RCC 7860 (cell line): ENCODE measurements around the gene NRG2.

Experiments
- DNase-seq: peaks from one replicate; pipeline ENCODE4 v3.0.0-alpha.2; 2015; ENCODE audit warnings: low spot score
- FAIRE-seq: peaks from 2 replicates; lab custom pipeline; 2012; peaks lifted over from hg19 to GRCh38; lab: Jason Lieb, UNC

Gene NRG2

DNA sequence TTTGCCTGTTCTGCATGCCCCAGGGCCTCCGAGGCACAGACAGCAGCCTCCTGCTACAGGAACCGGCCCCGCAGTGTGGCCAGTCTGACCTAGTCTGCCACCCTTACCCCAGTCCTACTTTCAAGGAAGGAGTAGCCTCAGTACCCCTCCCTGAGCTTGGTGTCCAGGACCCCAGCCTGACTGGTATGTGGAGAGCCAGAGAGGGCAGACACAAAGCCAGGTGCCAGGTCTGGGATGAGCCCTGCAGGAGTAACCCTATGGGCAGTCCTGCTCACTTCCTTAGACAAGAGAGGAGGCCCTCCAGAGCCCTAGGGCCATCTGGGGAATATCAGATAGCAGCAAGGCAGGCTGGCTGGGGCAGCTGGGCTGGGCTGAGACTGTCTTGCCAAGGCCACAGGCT is 67.8 kb downstream of the NRG2 start:
- FAIRE-seq: no peak
- DNase-seq: no peak

GRCh38 chr5:139974661-139975060 is 68.4 kb downstream of the NRG2 start:
- DNase-seq: no peak
- FAIRE-seq: no peak

- DNase-seq: no peak
- no peak for FAIRE-seq
Measured at GRCh38 chr5:139971202-139971725, 71.8 kb downstream of the NRG2 start.

DNA sequence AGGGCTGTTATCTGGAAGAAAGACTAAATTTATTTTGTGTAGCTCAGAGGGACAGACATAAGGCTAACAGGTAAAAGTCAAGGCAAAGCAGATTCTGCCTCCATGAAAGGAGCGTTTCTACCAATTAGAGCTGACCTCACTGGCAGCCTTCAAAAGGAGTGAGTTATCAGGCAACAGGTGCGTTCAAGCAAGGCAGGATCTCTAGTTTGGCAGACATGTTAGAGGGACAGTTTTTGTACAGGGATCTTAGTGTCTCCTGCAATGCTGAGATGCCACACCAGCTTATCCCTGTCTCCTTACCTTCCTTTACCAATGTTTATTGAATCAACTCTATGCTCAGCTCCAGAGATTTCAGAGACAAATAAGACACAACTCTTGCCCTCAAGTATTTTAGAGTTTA is 73.8 kb downstream of the NRG2 start:
- DNase-seq (no peak), FAIRE-seq (no peak)

- FAIRE-seq: peak; percentile 34
- peak; percentile 66 for DNase-seq
Measured at GRCh38 chr5:139968547-139969261, 74.4 kb downstream of the NRG2 start.

- FAIRE-seq: no peak
- DNase-seq: no peak
Measured at GRCh38 chr5:139967353-139967752, 75.7 kb downstream of the NRG2 start.

GRCh38 chr5:139966856-139967255 is 76.2 kb downstream of the NRG2 start:
- FAIRE-seq (no peak), DNase-seq (no peak)

DNA sequence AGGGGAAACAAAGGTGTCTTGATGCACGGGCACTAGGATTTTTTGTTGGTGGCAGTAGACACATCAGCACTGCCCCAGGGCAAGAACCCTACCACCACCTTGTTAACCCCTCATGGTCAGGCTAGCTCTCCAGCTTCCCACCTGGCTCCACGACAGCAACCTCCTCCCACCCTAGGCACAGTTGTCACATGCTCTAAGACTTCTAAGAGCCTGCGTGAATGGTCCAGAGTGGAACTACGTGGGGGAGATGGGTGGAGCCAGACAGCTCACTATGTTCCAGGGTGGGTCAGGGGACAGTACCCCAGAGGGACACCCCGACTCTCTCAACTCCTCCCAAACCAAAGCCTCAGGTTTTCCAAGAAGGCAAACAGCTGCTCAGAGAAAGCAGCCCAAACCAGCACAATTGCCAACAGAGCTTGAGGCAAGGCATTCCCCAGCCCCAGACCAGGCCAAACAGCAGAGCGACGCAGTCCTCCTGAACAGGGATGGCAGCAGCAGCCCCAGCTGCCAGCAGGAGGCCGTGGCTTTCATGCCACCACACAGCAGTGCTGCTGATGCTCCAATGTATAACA is 78.0 kb downstream of the NRG2 start:
- FAIRE-seq (no peak), DNase-seq (no peak)

DNA sequence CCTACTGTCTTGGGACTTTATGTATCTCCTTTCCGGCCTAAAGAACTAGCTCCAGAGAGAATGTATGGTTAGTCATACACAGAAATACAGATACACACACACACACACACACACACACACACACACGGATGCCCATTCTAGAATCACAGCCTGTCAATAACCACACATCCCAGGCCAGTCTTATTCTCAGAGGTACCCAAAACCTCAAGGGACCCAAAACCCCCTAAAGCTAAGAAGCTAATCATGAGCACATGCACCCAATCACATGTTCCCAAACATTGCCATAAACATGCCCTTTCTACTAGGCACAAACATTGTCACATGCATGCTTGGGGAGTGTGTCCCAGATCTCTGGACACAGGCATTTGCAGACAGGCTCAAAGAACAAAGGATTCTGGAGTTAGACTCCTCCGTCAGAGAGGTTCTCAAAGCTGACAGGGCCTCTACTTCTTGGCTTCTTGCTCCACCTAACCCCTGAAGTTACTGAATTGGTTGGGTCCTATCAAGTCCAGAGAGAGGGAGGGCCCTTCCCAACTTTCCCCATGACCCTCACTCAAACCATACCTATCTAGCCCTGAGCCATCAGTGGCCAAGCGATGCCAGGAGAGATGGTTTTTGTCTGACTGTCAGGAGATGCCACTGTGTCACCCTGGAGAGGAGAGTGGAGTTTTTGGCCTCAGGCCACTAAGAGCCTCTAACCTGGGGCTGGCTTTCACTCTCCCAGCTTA is 78.7 kb downstream of the NRG2 start:
- DNase-seq: no peak
- no peak for FAIRE-seq

DNA sequence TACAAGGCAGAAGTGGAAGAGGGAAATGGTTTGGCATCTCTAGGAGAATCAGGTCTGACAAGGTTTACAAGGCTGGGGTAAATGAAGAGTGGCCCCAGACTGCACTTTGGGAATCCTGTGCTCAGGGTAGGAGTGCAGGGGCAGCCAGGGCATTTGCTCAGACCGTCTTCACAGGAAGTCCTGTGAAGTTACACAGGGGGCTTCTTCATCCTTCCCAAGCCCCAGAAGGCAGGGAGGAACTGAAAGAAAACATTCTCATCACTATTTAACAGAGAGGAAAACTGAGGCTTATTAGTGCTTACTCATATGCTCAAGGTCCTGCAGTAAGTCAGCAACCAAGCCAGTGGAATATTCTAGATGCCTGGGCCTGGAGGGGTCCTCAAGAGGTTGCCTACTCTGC is 80.7 kb downstream of the NRG2 start:
- FAIRE-seq (no peak), DNase-seq (no peak)

DNA sequence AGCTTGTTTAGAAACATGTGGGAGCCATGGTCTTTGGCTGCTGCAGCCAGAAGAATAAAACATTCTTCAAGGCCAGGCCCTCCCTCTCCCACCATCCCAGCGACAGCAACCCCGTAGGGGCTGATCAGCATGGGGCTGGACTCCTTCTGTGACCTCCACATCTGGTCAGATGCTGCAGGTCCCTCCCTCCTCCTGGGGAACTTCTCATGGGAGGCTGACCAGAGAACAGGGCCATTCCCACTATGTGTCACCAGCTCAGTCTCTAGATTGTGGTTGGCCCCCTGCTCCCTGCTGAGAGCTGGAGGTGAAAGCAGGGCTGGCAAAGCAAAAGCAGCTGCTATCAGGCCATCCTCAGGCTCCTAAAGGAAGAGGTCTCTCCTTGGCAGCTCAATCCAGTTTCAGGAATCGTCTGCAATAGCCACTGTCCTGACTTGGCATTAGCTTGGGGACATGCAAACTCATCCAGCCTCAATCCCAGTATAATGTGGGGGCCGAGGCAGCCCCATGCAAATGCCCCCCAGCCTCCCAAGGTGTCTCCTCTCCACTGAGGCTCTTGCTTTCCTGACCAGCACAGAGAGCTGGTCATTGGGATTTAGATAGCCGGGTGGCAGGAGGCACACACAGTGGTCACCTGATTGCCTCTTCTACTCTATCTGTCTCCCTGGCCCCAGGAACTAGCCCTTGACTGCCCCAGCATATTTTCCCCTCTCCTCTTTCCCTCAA is 81.5 kb downstream of the NRG2 start:
- FAIRE-seq (no peak), DNase-seq (no peak)

GRCh38 chr5:139960723-139961383 is 82.2 kb downstream of the NRG2 start:
- FAIRE-seq (no peak), DNase-seq (no peak)

- no peak for FAIRE-seq
Measured at GRCh38 chr5:139958432-139959148, 84.5 kb downstream of the NRG2 start.

DNA sequence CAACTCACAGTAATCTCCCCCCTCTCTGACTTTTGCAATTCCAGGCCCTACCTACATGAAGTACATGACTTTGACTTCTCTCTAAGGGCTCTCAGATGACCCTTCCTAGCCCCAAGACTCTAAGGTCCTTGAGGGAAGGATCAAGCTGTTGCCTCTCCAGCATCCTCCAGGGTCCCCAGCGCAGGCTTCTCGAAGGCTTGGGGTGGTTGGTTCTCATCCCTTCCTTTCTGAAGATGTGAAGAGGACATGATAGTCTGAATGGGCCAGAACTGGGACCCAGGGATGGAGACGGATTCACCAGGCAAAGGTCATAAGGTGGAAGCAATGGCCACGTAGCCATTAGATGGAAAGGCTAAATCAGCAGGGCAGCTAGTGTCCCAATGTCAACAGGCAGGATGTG is 86.8 kb downstream of the NRG2 start:
- FAIRE-seq (no peak), DNase-seq (no peak)

More at GRCh38 chr5:139958432-139959148, 84.5 kb downstream of the NRG2 start:
- no peak for DNase-seq

DNA sequence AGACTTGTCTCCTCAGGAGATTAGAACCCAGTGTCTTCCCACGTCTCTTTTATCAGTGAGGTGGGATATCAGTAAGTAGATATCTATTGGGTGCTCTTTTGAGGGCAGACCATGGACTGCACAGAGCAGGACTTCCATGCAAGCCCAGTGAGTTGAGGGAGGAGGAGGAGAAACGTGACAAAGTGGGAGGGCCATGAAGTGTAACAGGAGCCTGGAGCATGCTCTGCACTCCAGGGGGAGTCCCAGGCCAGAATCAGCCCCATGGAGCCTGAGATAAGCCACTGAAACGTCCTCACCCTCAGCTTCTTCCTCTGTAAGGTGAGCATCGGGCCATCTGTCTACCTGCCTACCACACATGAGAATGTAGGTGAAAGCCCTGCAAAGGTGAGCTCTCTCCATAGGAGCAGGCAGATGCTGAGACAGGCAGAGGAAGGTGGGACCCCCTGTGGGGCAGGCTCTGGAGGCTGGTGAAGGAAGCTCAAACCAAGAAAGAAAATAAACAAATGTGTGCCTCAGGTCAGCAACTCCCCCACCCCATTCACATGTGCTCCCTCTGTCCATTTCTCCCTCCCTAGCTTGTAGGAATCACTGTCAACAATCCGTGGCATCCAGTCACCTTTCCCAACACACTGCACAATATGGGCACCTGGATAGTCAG is 87.4 kb downstream of the NRG2 start:
- no peak for FAIRE-seq

DNA sequence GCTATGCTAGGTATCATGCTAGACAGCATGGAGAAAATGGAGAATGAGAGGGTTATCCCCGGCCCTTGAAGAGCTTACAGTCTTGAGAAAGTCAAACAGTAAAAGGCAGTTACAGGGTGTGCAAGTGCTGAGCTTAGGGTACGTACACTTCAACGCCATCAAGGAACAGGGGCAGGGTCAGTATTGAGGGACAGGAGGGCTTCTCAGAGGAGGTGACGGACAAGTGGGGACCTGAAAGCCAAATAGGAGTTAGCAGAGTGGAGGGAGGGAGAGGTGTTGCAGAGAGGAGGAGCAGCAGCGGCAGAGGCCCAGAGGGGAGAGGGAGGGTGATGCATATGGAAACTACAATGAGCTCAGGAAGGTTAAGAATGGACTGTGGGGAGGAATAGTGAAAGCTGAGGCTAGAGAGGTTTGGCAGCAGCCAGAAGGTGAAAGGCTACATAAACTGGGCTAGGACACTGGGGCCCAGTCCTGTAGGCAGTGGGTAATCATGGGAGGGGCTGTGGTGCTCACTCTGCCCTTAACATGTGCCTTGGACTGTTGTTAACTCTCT is 88.0 kb downstream of the NRG2 start:
- DNase-seq (no peak), FAIRE-seq (no peak)

More for the DNA sequence above, 87.4 kb downstream of the NRG2 start:
- DNase-seq: no peak

DNA sequence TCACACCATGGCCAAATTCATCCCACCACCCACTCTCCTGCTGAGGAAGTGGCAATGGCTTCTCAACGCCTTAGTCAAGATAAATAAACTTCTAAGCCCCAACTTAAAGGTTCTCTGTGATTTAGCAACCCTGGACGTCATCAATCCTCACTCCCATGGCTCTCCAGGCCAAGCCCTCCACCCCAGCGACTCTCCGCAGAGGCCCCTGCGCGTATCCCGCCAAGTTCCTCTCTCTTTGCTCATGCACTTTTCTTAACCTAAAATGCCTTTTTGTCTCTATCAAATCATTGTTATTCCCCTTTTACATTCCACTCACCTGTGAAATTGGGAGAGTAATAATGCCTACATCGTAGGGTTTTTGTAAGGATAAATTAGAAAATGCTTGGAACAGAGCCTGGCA is 88.6 kb downstream of the NRG2 start:
- FAIRE-seq: no peak
- no peak for DNase-seq

- FAIRE-seq (no peak), DNase-seq (no peak)
Measured at GRCh38 chr5:139954022-139954421, 89.1 kb downstream of the NRG2 start.

DNA sequence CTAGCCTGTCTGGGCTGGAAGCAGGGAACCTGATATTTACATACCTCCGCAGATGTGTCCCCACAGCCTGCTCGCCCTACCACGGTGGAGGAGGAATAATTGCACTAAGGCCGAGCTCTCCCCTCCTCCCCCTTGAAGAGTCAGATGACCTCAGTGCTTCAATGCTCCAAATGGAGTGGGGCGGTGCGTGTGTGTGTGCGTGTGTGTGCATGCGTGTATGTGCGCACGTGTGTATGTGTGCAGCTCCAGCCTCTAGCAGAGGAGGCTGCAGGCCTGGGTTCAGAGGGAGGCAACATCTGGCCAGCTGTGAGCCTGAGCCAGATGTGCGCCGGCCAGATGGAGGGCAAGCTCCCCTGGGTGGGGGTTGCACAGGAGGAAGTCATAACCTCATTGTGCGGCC is 90.5 kb downstream of the NRG2 start:
- DNase-seq (no peak), FAIRE-seq (no peak)
